ENCODE results near the gene XPNPEP1. TPM values are rescaled to one million over a fixed set of nuclear protein-coding genes. Genes with fewer than 3 reads are reported as not detected.
A peak's percentile ranks its signal among the peaks of the same experiment; 100 is the strongest.

Gene XPNPEP1
- polyA plus RNA-seq, 1 donor from 2014 or later, result 96.3 TPM

- Histone ChIP-seq H3K9me3 (ENCODE audit: low read length) (no peaks in the 10 kb centered on the region), H3F3A (ENCODE audit: insufficient read depth, low read length, poor library complexity, severe bottlenecking) (no peaks in the 10 kb centered on the region), H2AFZ (ENCODE audit: low read depth, low read length) (no peak overlapping the region), H3K27ac (ENCODE audit: low read length) (no peak overlapping the region), H3K79me2 (replicated peaks; ENCODE audit: insufficient read depth, low read length) (no peaks in the 10 kb centered on the region), H3K27me3 (ENCODE audit: insufficient read depth, low read depth, low read length) (no peaks in the 10 kb centered on the region), H3K4me3 (ENCODE audit: low read length) (no peak overlapping the region), H3K9ac (ENCODE audit: low read length) (no peak overlapping the region), H3K4me2 (ENCODE audit: low read length) (no peak overlapping the region), H3K9me2 (ENCODE audit: insufficient read depth, low read length) (no peaks in the 10 kb centered on the region), H3K36me3 (ENCODE audit: insufficient read depth, low read length) (no peaks in the 10 kb centered on the region), H4K20me1 (ENCODE audit: insufficient read depth) (no peaks in the 10 kb centered on the region)
- TF ChIP-seq MXI1 (conservative IDR thresholded peaks at IDR 0.05; ENCODE audit: poor library complexity, severe bottlenecking), result no peak
- TF ChIP-seq SMC3 (conservative IDR thresholded peaks at IDR 0.05; ENCODE audit: poor library complexity), result peak; percentile 92
- no peak for TF ChIP-seq TAF1 (IDR thresholded peaks at IDR 0.05; ENCODE audit: low read depth)
- no peak for TF ChIP-seq EP300 (conservative IDR thresholded peaks at IDR 0.05; ENCODE audit: poor library complexity, severe bottlenecking)
- TF ChIP-seq REST (IDR thresholded peaks at IDR 0.05; ENCODE audit: borderline replicate concordance), result no peak
- TF ChIP-seq CTCF (IDR thresholded peaks at IDR 0.05; ENCODE audit: poor library complexity, severe bottlenecking), result peak; percentile 93
- peak; percentile 95 for TF ChIP-seq RAD21 (conservative IDR thresholded peaks at IDR 0.05)
These were observed 70.8 kb downstream of the XPNPEP1 start for GRCh38 chr10:109852475-109853037.

- H2AFZ ChIP-seq (ENCODE audit: low read depth, low read length), result no peak overlapping the region
- no peak overlapping the region for H3K4me3 ChIP-seq (ENCODE audit: low read length)
- no peaks in the 10 kb centered on the region for H3K79me2 ChIP-seq (replicated peaks; ENCODE audit: insufficient read depth, low read length)
- no peaks in the 10 kb centered on the region for H3K9me3 ChIP-seq (ENCODE audit: low read length)
- no peaks in the 10 kb centered on the region for H3K36me3 ChIP-seq (ENCODE audit: insufficient read depth, low read length)
- H3K9me2 ChIP-seq (ENCODE audit: insufficient read depth, low read length), result no peaks in the 10 kb centered on the region
- no peak overlapping the region for H3K27ac ChIP-seq (ENCODE audit: low read length)
- no peak overlapping the region for H3K4me2 ChIP-seq (ENCODE audit: low read length)
- no peaks in the 10 kb centered on the region for H3F3A ChIP-seq (ENCODE audit: insufficient read depth, low read length, poor library complexity, severe bottlenecking)
- H3K27me3 ChIP-seq (ENCODE audit: insufficient read depth, low read depth, low read length), result no peaks in the 10 kb centered on the region
- H4K20me1 ChIP-seq (ENCODE audit: insufficient read depth), result no peaks in the 10 kb centered on the region
- TF ChIP-seq REST (IDR thresholded peaks at IDR 0.05; ENCODE audit: borderline replicate concordance) (no peak), RAD21 (conservative IDR thresholded peaks at IDR 0.05) (no peak), EP300 (conservative IDR thresholded peaks at IDR 0.05; ENCODE audit: poor library complexity, severe bottlenecking) (no peak), MXI1 (conservative IDR thresholded peaks at IDR 0.05; ENCODE audit: poor library complexity, severe bottlenecking) (no peak), EZH2 (IDR thresholded peaks at IDR 0.05; ENCODE audit: borderline replicate concordance, insufficient read depth, low read length, poor library complexity, severe bottlenecking) (no peak), SMC3 (conservative IDR thresholded peaks at IDR 0.05; ENCODE audit: poor library complexity) (no peak), CTCF (IDR thresholded peaks at IDR 0.05; ENCODE audit: poor library complexity, severe bottlenecking) (no peak), TAF1 (IDR thresholded peaks at IDR 0.05; ENCODE audit: low read depth) (no peak), POLR2AphosphoS5 (IDR thresholded peaks at IDR 0.05) (no peak)
- H3K9ac ChIP-seq (ENCODE audit: low read length), result no peak overlapping the region
These were observed 71.5 kb downstream of the XPNPEP1 start for GRCh38 chr10:109851616-109852474.

Data from neural cell (in vitro differentiated cells).